ENCODE measurements around the gene YWHAG. TPM values are rescaled to one million over a fixed set of nuclear protein-coding genes. Genes with fewer than 3 reads are reported as not detected.

YWHAG gene
- total RNA-seq, 1 experiment from 2014 or later: 192 TPM

DNA sequence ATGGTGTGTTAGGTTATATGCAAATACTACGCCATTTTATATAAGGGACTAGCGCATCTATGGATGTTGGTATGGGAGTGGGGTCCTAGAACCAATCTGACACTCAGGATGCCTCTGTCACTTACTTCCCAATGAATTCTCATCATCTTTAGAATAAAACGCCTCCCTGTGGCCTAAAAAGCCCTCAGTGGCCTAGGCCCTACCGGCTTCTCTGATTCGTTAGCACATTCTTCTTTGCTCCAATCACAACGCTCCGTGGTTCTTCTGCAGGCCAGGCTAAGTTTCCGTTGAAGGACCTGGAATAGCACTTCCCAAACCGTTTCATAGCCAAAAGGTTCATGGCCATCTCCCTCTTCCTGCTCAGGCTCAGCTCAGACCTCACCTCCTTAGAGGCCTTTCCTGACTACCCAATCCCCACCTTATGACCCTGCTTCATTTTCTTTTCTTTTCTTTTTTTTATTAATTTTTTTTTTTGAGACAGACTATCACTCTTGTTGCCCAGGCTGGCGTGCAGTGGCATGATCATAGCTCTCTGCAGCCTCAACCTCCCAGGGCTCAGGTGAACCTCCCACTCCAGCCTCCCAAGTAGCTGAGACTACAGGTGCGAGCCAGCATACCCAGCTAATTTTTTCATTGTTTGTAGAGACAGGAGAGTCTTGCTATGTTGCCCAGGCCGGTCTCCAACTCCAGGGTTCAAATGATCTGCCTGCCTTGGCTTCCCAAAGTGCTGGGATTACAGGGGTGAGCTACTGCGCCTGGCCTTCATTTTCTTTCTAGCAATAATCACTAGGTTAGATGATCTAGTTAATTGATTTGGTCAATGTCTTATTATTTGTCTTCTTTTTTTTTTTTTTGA, 24.5 kb upstream of the YWHAG start:
- DNase-seq (ENCODE audit: low spot score) (peak; percentile 47), ATAC-seq (peak; percentile 59)
- Mint-ChIP-seq H3K27ac (no peak overlapping the region), H3K27me3 (ENCODE audit: low read depth) (no peaks in the 10 kb centered on the region), H3K4me3 (no peak overlapping the region), H3K36me3 (no peaks in the 10 kb centered on the region), H3K4me1 (peaks cover 4% of the 10 kb centered on the region; the same call in 1 of the 2 replicates), H3K9me3 (no peaks in the 10 kb centered on the region)
- TF ChIP-seq, protein P1, sequence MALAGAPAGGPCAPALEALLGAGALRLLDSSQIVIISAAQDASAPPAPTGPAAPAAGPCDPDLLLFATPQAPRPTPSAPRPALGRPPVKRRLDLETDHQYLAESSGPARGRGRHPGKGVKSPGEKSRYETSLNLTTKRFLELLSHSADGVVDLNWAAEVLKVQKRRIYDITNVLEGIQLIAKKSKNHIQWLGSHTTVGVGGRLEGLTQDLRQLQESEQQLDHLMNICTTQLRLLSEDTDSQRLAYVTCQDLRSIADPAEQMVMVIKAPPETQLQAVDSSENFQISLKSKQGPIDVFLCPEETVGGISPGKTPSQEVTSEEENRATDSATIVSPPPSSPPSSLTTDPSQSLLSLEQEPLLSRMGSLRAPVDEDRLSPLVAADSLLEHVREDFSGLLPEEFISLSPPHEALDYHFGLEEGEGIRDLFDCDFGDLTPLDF (CRISPR knock-in tag; IDR thresholded peaks at IDR 0.05): no peak
- TF ChIP-seq, protein P2, sequence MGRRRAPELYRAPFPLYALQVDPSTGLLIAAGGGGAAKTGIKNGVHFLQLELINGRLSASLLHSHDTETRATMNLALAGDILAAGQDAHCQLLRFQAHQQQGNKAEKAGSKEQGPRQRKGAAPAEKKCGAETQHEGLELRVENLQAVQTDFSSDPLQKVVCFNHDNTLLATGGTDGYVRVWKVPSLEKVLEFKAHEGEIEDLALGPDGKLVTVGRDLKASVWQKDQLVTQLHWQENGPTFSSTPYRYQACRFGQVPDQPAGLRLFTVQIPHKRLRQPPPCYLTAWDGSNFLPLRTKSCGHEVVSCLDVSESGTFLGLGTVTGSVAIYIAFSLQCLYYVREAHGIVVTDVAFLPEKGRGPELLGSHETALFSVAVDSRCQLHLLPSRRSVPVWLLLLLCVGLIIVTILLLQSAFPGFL (CRISPR knock-in tag; IDR thresholded peaks at IDR 0.05; ENCODE audit: borderline replicate concordance): no peak
- no peak for TF ChIP-seq FOXP1 (CRISPR knock-in tag; IDR thresholded peaks at IDR 0.05; ENCODE audit: borderline replicate concordance)
- TF ChIP-seq SMAD4 (CRISPR knock-in tag; IDR thresholded peaks at IDR 0.05): no peak
- peak; percentile 81 for TF ChIP-seq ZNF121 (CRISPR knock-in tag; IDR thresholded peaks at IDR 0.05)
- TF ChIP-seq, protein P3, sequence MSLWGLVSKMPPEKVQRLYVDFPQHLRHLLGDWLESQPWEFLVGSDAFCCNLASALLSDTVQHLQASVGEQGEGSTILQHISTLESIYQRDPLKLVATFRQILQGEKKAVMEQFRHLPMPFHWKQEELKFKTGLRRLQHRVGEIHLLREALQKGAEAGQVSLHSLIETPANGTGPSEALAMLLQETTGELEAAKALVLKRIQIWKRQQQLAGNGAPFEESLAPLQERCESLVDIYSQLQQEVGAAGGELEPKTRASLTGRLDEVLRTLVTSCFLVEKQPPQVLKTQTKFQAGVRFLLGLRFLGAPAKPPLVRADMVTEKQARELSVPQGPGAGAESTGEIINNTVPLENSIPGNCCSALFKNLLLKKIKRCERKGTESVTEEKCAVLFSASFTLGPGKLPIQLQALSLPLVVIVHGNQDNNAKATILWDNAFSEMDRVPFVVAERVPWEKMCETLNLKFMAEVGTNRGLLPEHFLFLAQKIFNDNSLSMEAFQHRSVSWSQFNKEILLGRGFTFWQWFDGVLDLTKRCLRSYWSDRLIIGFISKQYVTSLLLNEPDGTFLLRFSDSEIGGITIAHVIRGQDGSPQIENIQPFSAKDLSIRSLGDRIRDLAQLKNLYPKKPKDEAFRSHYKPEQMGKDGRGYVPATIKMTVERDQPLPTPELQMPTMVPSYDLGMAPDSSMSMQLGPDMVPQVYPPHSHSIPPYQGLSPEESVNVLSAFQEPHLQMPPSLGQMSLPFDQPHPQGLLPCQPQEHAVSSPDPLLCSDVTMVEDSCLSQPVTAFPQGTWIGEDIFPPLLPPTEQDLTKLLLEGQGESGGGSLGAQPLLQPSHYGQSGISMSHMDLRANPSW (CRISPR knock-in tag; conservative IDR thresholded peaks at IDR 0.05; ENCODE audit: low read depth): no peak
- peak; percentile 71 for TF ChIP-seq NFYB (CRISPR knock-in tag; conservative IDR thresholded peaks at IDR 0.05; ENCODE audit: low read depth)
- TF ChIP-seq, protein P4, sequence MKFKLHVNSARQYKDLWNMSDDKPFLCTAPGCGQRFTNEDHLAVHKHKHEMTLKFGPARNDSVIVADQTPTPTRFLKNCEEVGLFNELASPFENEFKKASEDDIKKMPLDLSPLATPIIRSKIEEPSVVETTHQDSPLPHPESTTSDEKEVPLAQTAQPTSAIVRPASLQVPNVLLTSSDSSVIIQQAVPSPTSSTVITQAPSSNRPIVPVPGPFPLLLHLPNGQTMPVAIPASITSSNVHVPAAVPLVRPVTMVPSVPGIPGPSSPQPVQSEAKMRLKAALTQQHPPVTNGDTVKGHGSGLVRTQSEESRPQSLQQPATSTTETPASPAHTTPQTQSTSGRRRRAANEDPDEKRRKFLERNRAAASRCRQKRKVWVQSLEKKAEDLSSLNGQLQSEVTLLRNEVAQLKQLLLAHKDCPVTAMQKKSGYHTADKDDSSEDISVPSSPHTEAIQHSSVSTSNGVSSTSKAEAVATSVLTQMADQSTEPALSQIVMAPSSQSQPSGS (CRISPR knock-in tag; IDR thresholded peaks at IDR 0.05; ENCODE audit: borderline replicate concordance, low read depth): no peak
- TF ChIP-seq ETV6 (CRISPR knock-in tag; IDR thresholded peaks at IDR 0.05): no peak
- ChIA-PET POLR2A (no interaction called here), CTCF (no interaction called here)

DNA sequence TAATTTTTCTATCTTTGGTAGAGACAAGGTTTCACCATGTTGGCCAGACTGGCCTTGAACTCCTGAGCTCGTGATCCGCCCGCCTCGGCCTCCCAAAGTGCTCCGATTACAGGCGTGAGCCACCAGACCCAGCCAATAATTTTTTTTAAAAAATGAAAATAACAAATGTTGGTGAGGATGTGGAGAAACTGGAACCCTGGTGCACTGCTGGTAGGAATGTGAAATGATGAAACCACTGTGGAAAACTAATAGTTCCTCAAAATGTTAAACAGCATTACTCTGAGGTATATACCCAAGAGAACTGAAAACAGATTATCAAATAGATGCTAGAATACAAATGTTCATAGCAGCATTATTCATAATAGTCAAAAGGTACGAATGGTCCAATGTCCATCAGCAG, 23.0 kb upstream of the YWHAG start:
- no peak for DNase-seq (ENCODE audit: low spot score)
- no peak for ATAC-seq
- Mint-ChIP-seq H3K4me3 (no peak overlapping the region), H3K9me3 (no peaks in the 10 kb centered on the region), H3K27me3 (ENCODE audit: low read depth) (no peaks in the 10 kb centered on the region), H3K27ac (no peak overlapping the region), H3K4me1 (peaks cover 4% of the 10 kb centered on the region; the same call in 1 of the 2 replicates), H3K36me3 (no peaks in the 10 kb centered on the region)
- CTCF ChIA-PET: interaction anchor here (0.7 kb wide), 1 partner anchor 17 kb away, joined by 4 read pairs; no protein-coding TSS in a partner anchor
- POLR2A ChIA-PET: interaction anchor here (0.7 kb wide), 2 partner anchors 58 to 109 kb away, joined by 4 to 5 read pairs; no protein-coding TSS in a partner anchor
- TF ChIP-seq, protein P5, sequence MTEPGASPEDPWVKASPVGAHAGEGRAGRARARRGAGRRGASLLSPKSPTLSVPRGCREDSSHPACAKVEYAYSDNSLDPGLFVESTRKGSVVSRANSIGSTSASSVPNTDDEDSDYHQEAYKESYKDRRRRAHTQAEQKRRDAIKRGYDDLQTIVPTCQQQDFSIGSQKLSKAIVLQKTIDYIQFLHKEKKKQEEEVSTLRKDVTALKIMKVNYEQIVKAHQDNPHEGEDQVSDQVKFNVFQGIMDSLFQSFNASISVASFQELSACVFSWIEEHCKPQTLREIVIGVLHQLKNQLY (CRISPR knock-in tag; IDR thresholded peaks at IDR 0.05): no peak
- TF ChIP-seq MYBL2 (CRISPR knock-in tag; IDR thresholded peaks at IDR 0.05): no peak
- TF ChIP-seq ZNF263 (CRISPR knock-in tag; IDR thresholded peaks at IDR 0.05; ENCODE audit: low read depth): no peak
- TF ChIP-seq, protein P6, sequence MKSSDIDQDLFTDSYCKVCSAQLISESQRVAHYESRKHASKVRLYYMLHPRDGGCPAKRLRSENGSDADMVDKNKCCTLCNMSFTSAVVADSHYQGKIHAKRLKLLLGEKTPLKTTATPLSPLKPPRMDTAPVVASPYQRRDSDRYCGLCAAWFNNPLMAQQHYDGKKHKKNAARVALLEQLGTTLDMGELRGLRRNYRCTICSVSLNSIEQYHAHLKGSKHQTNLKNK (CRISPR knock-in tag; IDR thresholded peaks at IDR 0.05): no peak
- TF ChIP-seq GRHL2 (CRISPR knock-in tag; IDR thresholded peaks at IDR 0.05; ENCODE audit: insufficient replicate concordance, severe bottlenecking): no peak
- TF ChIP-seq, protein P1 (CRISPR knock-in tag; IDR thresholded peaks at IDR 0.05): no peak
- no peak for TF ChIP-seq NFYB (CRISPR knock-in tag; conservative IDR thresholded peaks at IDR 0.05; ENCODE audit: low read depth)
- TF ChIP-seq CREB1 (CRISPR knock-in tag; IDR thresholded peaks at IDR 0.05): no peak
- TF ChIP-seq, protein P7, sequence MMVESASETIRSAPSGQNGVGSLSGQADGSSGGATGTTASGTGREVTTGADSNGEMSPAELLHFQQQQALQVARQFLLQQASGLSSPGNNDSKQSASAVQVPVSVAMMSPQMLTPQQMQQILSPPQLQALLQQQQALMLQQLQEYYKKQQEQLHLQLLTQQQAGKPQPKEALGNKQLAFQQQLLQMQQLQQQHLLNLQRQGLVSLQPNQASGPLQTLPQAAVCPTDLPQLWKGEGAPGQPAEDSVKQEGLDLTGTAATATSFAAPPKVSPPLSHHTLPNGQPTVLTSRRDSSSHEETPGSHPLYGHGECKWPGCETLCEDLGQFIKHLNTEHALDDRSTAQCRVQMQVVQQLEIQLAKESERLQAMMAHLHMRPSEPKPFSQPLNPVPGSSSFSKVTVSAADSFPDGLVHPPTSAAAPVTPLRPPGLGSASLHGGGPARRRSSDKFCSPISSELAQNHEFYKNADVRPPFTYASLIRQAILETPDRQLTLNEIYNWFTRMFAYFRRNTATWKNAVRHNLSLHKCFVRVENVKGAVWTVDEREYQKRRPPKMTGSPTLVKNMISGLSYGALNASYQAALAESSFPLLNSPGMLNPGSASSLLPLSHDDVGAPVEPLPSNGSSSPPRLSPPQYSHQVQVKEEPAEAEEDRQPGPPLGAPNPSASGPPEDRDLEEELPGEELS (CRISPR knock-in tag; IDR thresholded peaks at IDR 0.05): no peak
- TF ChIP-seq, protein P8, sequence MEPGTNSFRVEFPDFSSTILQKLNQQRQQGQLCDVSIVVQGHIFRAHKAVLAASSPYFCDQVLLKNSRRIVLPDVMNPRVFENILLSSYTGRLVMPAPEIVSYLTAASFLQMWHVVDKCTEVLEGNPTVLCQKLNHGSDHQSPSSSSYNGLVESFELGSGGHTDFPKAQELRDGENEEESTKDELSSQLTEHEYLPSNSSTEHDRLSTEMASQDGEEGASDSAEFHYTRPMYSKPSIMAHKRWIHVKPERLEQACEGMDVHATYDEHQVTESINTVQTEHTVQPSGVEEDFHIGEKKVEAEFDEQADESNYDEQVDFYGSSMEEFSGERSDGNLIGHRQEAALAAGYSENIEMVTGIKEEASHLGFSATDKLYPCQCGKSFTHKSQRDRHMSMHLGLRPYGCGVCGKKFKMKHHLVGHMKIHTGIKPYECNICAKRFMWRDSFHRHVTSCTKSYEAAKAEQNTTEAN (CRISPR knock-in tag; IDR thresholded peaks at IDR 0.05): no peak
- no peak for TF ChIP-seq ELF4 (CRISPR knock-in tag; IDR thresholded peaks at IDR 0.05; ENCODE audit: low read depth)
- TF ChIP-seq ETV6 (CRISPR knock-in tag; IDR thresholded peaks at IDR 0.05): no peak
- TF ChIP-seq NFE2L1 (CRISPR knock-in tag; IDR thresholded peaks at IDR 0.05): no peak
